Adrenal gland (tissue), 12 donors: ENCODE measurements around the gene PRELP. TPM values are rescaled to one million over a fixed set of nuclear protein-coding genes. Genes with fewer than 3 reads are reported as not detected.
A peak's percentile ranks its signal among the peaks of the same experiment; 100 is the strongest.

Experiments used
- DNase-seq, 7 donors: peaks; one replicate each; pipeline ENCODE4 v3.0.0-alpha.2; 2019 to 2020
- H3K27ac ChIP-seq, 5 donors: fragments of 200-600 bp; sonication (generic) in 4 of 5; 1 replicate in 3 of 5; 2 replicates in 2 of 5; pipeline versions ENCODE4 v1.5.1 to v1.8.0; 2016 to 2020; ENCODE audit warnings: mild to moderate bottlenecking in 1 of 5
- H3K27me3 ChIP-seq: fragments of 200-600 bp; 2 replicates; pipeline ENCODE4 v1.8.0; 2021
- H3K36me3 ChIP-seq, 2 donors: fragments of 200-600 bp; replicated peaks in 1 of 2; 1 replicate in 1 of 2; 2 replicates in 1 of 2; pipeline versions ENCODE4 v1.5.1 to v1.8.0; 2018 to 2022
- H3K4me1 ChIP-seq, 2 donors: fragments of 200-600 bp; replicated peaks in 1 of 2; 1 replicate in 1 of 2; 2 replicates in 1 of 2; pipeline versions ENCODE4 v1.5.1 to v1.8.0; 2018 to 2021
- H3K4me3 ChIP-seq, 4 donors: fragments of 200-600 bp; sonication (generic) in 3 of 4; one replicate each; pipeline ENCODE4 v1.5.1; 2016 to 2018
- H3K9me3 ChIP-seq, 3 donors: fragments of 200-600 bp; sonication (generic) in 1 of 3; replicated peaks in 1 of 3; 1 replicate in 2 of 3; 2 replicates in 1 of 3; pipeline versions ENCODE4 v1.5.1 to v1.8.0; 2016 to 2021
- POLR2A ChIP-seq, 2 donors: fragments of 450-650 bp; IDR thresholded peaks; one replicate each; pipeline ENCODE4 v1.6.1; 2017; ENCODE audit warnings: antibody characterized with exemption in 2 of 2, mild to moderate bottlenecking in 2 of 2, moderate library complexity in 1 of 2
- WGBS, 4 donors: extraction: QIAGEN DNeasy Blood & Tissue Kit in 2 of 4; methylation state at CpG; one replicate each; pipeline versions ENCODE4 v1.1.5 to v1.1.7; 2013 to 2017; 5-methylcytosine and 5-hydroxymethylcytosine counted together
- intact Hi-C, 2 donors: fragments of 100-400 bp; cut with DNase I; formaldehyde crosslinking; loops; one replicate each; pipeline versions ENCODE4 v1.14.1 to v1.15.0; 2022 to 2023
- polyA plus RNA-seq, 3 donors: library from polyadenylated mRNA; stranded (reverse); fragments of 200-250 nt in 2 of 3; fragments of 350-450 nt in 1 of 3; fragmentation: Illumina TruSeq in 1 of 3; extraction: RNeasy Lipid Tissue Mini Kit (QIAGEN cat#74804) in 1 of 3; gene quantifications; one replicate each; pipeline ENCODE4 v1.2.3, GENCODE V29; 2013 to 2014
- total RNA-seq, 9 donors: library from RNA; depleted of rRNA in 4 of 9; stranded (reverse); fragments of >200 nt in 4 of 9; fragments of 120-200 nt in 1 of 9; fragmentation: NEBNext Ultra II Directional in 1 of 9; extraction: Animal tissue kit (Norgen Biotek cat#: 25700) in 1 of 9; gene quantifications; one replicate each; pipeline versions ENCODE4 v1.1.0 to v1.2.4, GENCODE V29; 2013 to 2023
- TF ChIP-seq, protein P1 (sequence below), 6 experiments: fragments of 450-650 bp in 4 of 6; fragments of 200-600 bp in 2 of 6; sonication (generic) in 1 of 6; IDR thresholded peaks; 1 replicate in 5 of 6; 2 replicates in 1 of 6; pipeline versions ENCODE4 v1.5.1 to v1.8.0; 2016 to 2021; ENCODE audit warnings: antibody characterized with exemption in 6 of 6, mild to moderate bottlenecking in 2 of 6, moderate library complexity in 1 of 6
- donor health status: healthy with polysubstance abuse.
- donor health status: Bipolar disorder and iron deficiency.
- donor health status: DM: yes; HTN: yes; CAD: no.
- donor health status: DM: no; HTN: no; CAD: no.
- donor health status: DM: no; HTN: no; CAD: no.
- donor health status: DM: yes; HTN: yes; CAD: no.

The PRELP gene
- total and polyA plus RNA-seq, 12 donors, result 0.61 to 29.4 (median 13.6) TPM

DNA sequence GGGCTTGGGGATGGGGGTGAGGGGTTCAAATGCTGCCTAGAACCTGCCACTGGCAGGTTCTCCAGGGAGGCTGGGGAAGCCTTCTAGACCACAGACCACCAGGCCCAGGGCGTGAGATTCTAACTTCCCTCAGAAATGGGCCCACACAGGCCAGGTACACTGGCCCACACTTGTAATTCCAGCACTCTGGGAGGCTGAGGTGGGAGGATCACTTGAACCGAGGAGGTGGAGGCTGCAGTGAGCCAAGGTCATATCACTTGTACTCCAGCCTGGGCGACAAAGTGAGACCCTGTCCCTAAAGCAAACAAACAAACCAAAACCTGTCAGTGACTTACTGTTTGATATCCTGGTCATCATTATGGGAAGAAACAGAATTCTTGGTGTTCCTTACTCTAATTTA, 50.1 kb downstream of the PRELP start:
- H3K9me3 ChIP-seq, result no peaks in the 10 kb centered on the region
- H3K4me3 ChIP-seq, result no peak overlapping the region
- no peak for DNase-seq
- 88 to 100% (median 94%) methylated on average over 2 to 3 of the region's 3 CpGs for WGBS, 4 donors
- H3K36me3 ChIP-seq, result no peaks in the 10 kb centered on the region
- no peak overlapping the region for H3K27ac ChIP-seq
- no peaks in the 10 kb centered on the region for H3K27me3 ChIP-seq
- TF ChIP-seq, protein P1, sequence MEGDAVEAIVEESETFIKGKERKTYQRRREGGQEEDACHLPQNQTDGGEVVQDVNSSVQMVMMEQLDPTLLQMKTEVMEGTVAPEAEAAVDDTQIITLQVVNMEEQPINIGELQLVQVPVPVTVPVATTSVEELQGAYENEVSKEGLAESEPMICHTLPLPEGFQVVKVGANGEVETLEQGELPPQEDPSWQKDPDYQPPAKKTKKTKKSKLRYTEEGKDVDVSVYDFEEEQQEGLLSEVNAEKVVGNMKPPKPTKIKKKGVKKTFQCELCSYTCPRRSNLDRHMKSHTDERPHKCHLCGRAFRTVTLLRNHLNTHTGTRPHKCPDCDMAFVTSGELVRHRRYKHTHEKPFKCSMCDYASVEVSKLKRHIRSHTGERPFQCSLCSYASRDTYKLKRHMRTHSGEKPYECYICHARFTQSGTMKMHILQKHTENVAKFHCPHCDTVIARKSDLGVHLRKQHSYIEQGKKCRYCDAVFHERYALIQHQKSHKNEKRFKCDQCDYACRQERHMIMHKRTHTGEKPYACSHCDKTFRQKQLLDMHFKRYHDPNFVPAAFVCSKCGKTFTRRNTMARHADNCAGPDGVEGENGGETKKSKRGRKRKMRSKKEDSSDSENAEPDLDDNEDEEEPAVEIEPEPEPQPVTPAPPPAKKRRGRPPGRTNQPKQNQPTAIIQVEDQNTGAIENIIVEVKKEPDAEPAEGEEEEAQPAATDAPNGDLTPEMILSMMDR (IDR thresholded peaks at IDR 0.05), result no peak
- TF ChIP-seq POLR2A (IDR thresholded peaks at IDR 0.05), result no peak
- intact Hi-C loops, result no loop called here
- peaks cover 6 to 11% of the 10 kb centered on the region in 2 donors for H3K4me1 ChIP-seq

DNA sequence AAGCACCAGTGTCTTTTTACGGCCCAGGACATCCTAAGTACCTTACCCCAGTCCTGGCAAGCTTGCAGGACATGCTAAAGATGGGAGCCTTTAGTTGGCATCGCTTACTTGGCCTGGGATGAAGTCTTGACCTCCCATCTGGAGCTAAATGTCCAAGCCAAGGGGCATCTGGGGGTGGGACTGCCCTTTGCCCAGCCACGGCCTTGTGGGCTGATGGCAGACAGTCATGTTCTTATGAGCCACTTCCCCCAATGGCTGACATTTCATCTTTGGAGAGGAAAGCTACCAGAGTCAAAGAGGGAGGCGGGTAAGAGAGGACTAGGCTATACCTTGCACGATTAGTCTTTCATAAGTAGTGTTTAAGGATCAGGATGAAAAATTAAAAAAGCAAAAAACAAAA, 50.5 kb downstream of the PRELP start:
- intact Hi-C loops, result no loop called here
- no peaks in the 10 kb centered on the region for H3K27me3 ChIP-seq
- peaks cover 2 to 9% of the 10 kb centered on the region in 2 donors for H3K4me1 ChIP-seq
- peak in 1 of 7 donors; percentile 7 for DNase-seq
- no peak overlapping the region for H3K27ac ChIP-seq
- no peak overlapping the region for H3K4me3 ChIP-seq
- no peaks in the 10 kb centered on the region for H3K9me3 ChIP-seq
- no peaks in the 10 kb centered on the region for H3K36me3 ChIP-seq
- TF ChIP-seq POLR2A (IDR thresholded peaks at IDR 0.05), result no peak
- TF ChIP-seq, protein P1 (IDR thresholded peaks at IDR 0.05), result no peak
- WGBS, 4 donors, result 89 to 94% (median 91%) methylated on average over 5 of the region's 5 CpGs

DNA sequence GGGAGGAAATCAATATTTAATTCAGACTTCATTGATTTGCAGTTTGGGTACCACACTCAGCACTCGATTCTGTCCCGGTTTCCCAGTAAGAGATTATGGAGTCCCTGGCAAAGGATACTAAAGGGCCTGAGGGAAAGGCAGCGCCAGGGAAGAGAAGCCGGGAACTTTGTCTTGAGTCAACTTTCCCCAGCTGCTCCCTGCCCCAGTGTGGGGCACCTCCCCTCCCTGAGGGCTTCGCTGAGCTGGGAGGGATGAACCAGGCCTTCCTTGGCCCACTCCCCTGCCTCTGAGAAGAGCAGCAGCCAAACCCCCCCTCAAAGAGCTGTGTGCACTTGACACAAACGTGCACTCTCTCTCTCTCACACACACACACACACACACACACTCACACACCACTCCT, 51.0 kb downstream of the PRELP start:
- no peak overlapping the region for H3K27ac ChIP-seq
- H3K4me1 ChIP-seq, result peaks cover 0 to 5% of the 10 kb centered on the region in 2 donors
- WGBS, 4 donors, result 76 to 85% (median 78%) methylated on average over 5 to 6 of the region's 6 CpGs
- no peaks in the 10 kb centered on the region for H3K9me3 ChIP-seq
- H3K4me3 ChIP-seq, result no peak overlapping the region
- no peak for DNase-seq
- intact Hi-C loops, result no loop called here
- H3K27me3 ChIP-seq, result no peaks in the 10 kb centered on the region
- TF ChIP-seq, protein P1 (IDR thresholded peaks at IDR 0.05), result no peak
- TF ChIP-seq POLR2A (IDR thresholded peaks at IDR 0.05), result no peak
- H3K36me3 ChIP-seq, result no peaks in the 10 kb centered on the region

GRCh38 chr1:203527013-203527412, 51.4 kb downstream of the PRELP start:
- Histone ChIP-seq H3K27ac (no peak overlapping the region), H3K4me1 (peaks cover 0 to under 1% of the 10 kb centered on the region in 2 donors), H3K27me3 (no peaks in the 10 kb centered on the region), H3K9me3 (no peaks in the 10 kb centered on the region), H3K4me3 (no peak overlapping the region), H3K36me3 (no peaks in the 10 kb centered on the region)
- intact Hi-C loops, result no loop called here
- TF ChIP-seq, protein P1 (IDR thresholded peaks at IDR 0.05), result no peak
- TF ChIP-seq POLR2A (IDR thresholded peaks at IDR 0.05), result no peak
- no peak for DNase-seq
